Kidney (tissue), 14 donors: ENCODE data around the gene XAGE1B. TPM values are rescaled to one million over a fixed set of nuclear protein-coding genes. Genes with fewer than 3 reads are reported as not detected.
"Not testable (repeated sequence)": the region's sequence is repeated elsewhere in the genome, so short reads cannot be mapped to it uniquely, and the experiment has no call there.

Experiments used
- DNase-seq, 5 donors: peaks; one replicate each; pipeline ENCODE4 v3.0.0-alpha.2; 2013 to 2020
- FAIRE-seq: peaks from 2 replicates; lab custom pipeline; 2012; peaks lifted over from hg19 to GRCh38; lab: Jason Lieb, UNC
- H3K27ac ChIP-seq, 2 donors: one replicate each; pipeline ENCODE4 v1.7.0; 2013; ENCODE audit warnings: low read depth in 2 of 2, low read length in 2 of 2, inconsistent platforms in 1 of 2
- H3K27me3 ChIP-seq: one replicate; pipeline ENCODE4 v1.7.1; 2013; ENCODE audit warnings: low read length, inconsistent platforms; ENCODE audit not compliant: control insufficient read depth, insufficient read depth
- H3K36me3 ChIP-seq, 3 donors: one replicate each; pipeline versions ENCODE4 v1.7.0 to v1.7.1; 2013; ENCODE audit warnings: low read length in 3 of 3, control low read depth in 1 of 3, inconsistent platforms in 1 of 3; ENCODE audit not compliant: insufficient read depth in 3 of 3, control insufficient read depth in 2 of 3
- H3K4me1 ChIP-seq, 3 donors: one replicate each; pipeline versions ENCODE4 v1.7.0 to v1.7.1; 2013; ENCODE audit warnings: low read length in 3 of 3, inconsistent platforms in 1 of 3, low read depth in 1 of 3; ENCODE audit not compliant: control insufficient read depth in 2 of 3, insufficient read depth in 2 of 3
- H3K4me3 ChIP-seq, 3 donors: one replicate each; pipeline versions ENCODE4 v1.7.0 to v1.8.1; 2013; ENCODE audit warnings: low read length in 3 of 3, control low read depth in 1 of 3, inconsistent platforms in 1 of 3
- H3K9ac ChIP-seq, 3 donors: one replicate each; pipeline versions ENCODE4 v1.7.0 to v1.7.1; 2013; ENCODE audit warnings: low read length in 3 of 3, control low read depth in 1 of 3, inconsistent platforms in 1 of 3
- H3K9me3 ChIP-seq, 3 donors: one replicate each; pipeline versions ENCODE4 v1.7.0 to v1.7.1; 2013; ENCODE audit warnings: low read length in 3 of 3, control low read depth in 1 of 3, inconsistent platforms in 1 of 3; ENCODE audit not compliant: control insufficient read depth in 2 of 3, insufficient read depth in 1 of 3
- CTCF ChIP-seq: IDR thresholded peaks from 3 replicates; pipeline ENCODE4 v1.5.1; 2012; ENCODE audit warnings: mild to moderate bottlenecking, moderate library complexity, borderline replicate concordance; ENCODE audit not compliant: insufficient read depth; ENCODE audit errors: extremely low read depth
- intact Hi-C: fragments of 100-400 bp; cut with DNase I; formaldehyde crosslinking; loops from one replicate; pipeline ENCODE4 v1.11.1; 2022
- polyA plus RNA-seq: library from polyadenylated mRNA; stranded (reverse); fragments of 350-450 nt; fragmentation: Illumina TruSeq; extraction: RNeasy Lipid Tissue Mini Kit (QIAGEN cat#74804); gene quantifications from one replicate; pipeline ENCODE4 v1.2.3, GENCODE V29; 2014; ENCODE audit warnings: low read depth, low replicate concordance; ENCODE audit not compliant: insufficient read depth
- total RNA-seq: library from RNA; stranded (reverse); fragmentation: NEBNext Ultra II Directional; extraction: Animal tissue kit (Norgen Biotek cat#: 25700); gene quantifications from one replicate; pipeline ENCODE4 v1.2.1, GENCODE V29; 2021
- donor health status: control.
- donor health status: control.
- donor health status: control.
- donor health status: control.
- donor health status: control.
- donor health status: DM: yes; HTN: yes; CAD: no.
- donor health status: Normal renal cell carcinoma (clear cell type).

The XAGE1B gene
- total and polyA plus RNA-seq, 2 donors from 2014 or later = not detected

DNA sequence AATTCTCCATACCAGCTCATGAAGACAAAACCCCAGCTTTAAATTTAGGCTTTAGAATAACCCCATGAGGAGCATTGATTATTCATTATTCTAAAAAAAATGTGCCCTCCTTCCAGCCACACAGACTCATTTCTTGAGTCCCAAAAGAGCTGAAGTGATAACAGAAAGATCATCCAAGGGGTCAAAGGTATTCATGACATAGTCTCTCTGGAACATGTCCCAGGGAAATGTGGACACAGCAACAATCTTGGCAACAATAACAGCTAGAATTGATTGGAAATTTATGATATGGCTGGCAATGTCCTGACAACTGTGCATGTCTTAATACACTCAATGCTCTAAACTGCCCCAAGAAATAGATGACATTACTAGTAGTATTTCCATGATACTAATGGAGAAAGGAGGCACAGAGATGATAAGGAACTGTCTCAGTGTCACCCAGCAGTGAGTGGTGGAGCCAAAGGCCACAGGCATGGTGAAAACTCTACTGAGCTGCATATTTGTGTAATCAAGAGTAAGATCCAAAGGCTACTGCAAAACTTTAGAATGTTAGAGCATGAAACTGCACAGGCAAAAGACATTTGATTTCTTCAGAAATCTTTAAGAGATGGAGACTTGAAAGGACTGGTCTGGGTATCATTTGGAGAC is 37.3 kb upstream of the XAGE1B start:
- Histone ChIP-seq H3K4me3 (no peak overlapping the region), H3K9ac (no peak overlapping the region), H3K27ac (no peak overlapping the region), H3K36me3 (no peaks in the 10 kb centered on the region), H3K27me3 (peaks cover 3% of the 10 kb centered on the region), H3K9me3 (no peaks in the 10 kb centered on the region), H3K4me1 (no peaks in the 10 kb centered on the region)
- intact Hi-C loops = no loop called here
- no peak for TF ChIP-seq CTCF
- DNase-seq (no peak), FAIRE-seq (no peak)

GRCh38 chrX:52548769-52549168 is 31.9 kb upstream of the XAGE1B start:
- DNase-seq, H3K27ac ChIP-seq, H3K9ac ChIP-seq, FAIRE-seq, intact Hi-C loops, H3K27me3 ChIP-seq, H3K9me3 ChIP-seq, H3K36me3 ChIP-seq, H3K4me1 ChIP-seq, H3K4me3 ChIP-seq: not testable (repeated sequence)

DNA sequence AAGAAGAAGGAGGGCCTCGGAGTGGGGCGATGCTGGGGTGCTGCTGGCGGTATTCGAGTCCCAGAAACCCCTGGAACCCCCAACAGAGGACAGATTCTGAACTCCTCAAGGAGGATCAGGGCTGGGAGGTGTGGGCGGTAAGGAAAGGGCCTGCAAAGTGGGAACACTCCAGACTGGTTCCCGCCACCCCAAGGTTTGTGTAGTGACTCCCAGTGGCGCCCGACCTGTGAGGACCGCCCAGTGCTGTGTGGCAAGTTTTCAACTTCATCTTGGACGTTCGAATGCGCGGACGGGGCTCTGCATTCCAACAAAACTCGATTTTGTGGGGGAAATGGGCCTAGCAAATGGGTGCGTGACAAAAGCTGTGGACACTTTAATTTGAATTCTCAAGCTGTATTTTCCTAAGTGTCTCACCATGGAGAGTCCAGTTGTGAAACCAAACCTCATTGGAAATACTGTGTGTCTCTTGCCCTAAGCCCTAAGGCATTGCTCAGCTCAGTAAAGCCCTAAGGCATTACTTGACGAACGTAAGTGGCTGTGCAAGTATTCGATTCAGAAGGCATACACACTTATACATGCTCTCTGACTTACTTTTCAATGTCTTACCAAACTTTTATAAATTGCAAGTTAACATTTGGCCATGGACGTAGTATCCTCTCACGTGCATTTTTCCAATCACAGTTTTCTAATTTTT is 27.4 kb upstream of the XAGE1B start:
- no peak for DNase-seq
- no peaks in the 10 kb centered on the region for H3K36me3 ChIP-seq
- no peak overlapping the region for H3K9ac ChIP-seq
- no peak overlapping the region for H3K27ac ChIP-seq
- H3K27me3 ChIP-seq = no peaks in the 10 kb centered on the region
- no peak for FAIRE-seq
- no peak for TF ChIP-seq CTCF
- H3K4me1 ChIP-seq = no peaks in the 10 kb centered on the region
- intact Hi-C loops = no loop called here
- no peaks in the 10 kb centered on the region for H3K9me3 ChIP-seq
- H3K4me3 ChIP-seq = no peak overlapping the region

- intact Hi-C loops = no loop called here
- H3K4me3 ChIP-seq = no peak overlapping the region
- DNase-seq (no peak), FAIRE-seq (no peak)
- H3K27ac ChIP-seq = no peak overlapping the region
- no peak overlapping the region for H3K9ac ChIP-seq
- TF ChIP-seq CTCF = no peak
- H3K27me3 ChIP-seq = no peaks in the 10 kb centered on the region
- no peaks in the 10 kb centered on the region for H3K36me3 ChIP-seq
- no peaks in the 10 kb centered on the region for H3K9me3 ChIP-seq
- H3K4me1 ChIP-seq = no peaks in the 10 kb centered on the region
These were observed 25.4 kb upstream of the XAGE1B start for GRCh38 chrX:52542311-52542710.

DNA sequence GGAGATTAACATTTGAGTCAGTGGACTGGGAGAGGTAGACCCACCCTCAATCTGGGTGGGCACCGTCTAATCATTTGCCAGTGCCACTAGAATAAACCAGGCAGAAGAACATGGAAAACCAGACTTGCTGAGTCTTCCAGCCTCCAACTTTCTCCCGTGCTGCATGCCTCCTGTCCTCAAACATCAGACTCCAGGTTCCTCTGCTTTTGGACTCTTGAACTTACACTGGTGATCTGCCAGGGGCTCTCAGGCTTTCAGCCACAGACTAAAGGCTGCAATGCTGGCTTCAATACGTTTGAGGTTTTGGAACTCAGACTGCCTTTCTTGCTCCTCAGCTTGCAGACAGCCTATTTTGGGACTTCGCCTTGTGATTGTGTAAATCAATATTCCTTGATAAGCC is 24.2 kb upstream of the XAGE1B start:
- H3K9ac ChIP-seq, FAIRE-seq, intact Hi-C loops, H3K36me3 ChIP-seq, H3K9me3 ChIP-seq, H3K27ac ChIP-seq, H3K4me3 ChIP-seq, H3K4me1 ChIP-seq, H3K27me3 ChIP-seq, DNase-seq: not testable (repeated sequence)
